ENCODE results near the gene NTM.

NTM gene

DNA sequence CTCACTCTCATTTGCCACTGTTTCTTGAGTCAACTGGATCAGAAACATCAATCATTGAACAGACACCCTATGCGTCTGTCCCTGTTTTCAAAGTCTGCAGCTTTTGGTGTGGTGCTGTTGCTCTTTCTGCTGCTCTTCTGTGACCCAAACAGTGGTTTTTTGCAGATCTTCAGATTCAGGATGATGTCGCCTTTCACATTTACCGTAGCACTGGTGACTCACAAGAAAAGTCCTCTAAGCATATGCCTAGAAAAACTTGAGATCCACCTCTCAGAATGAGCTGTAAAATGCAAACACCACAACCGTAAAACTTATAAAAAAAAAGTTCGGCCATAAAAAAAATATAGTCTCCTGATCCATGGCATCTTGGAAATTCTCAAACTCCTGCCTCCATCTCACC lies 400.4 kb downstream of the NTM start:
- no peaks in the 10 kb centered on the region for H3K9me3 ChIP-seq (ENCODE audit: control insufficient read depth, insufficient read depth, low read depth, low read length)
- no peak overlapping the region for H3K27ac ChIP-seq (ENCODE audit: extremely low read depth, low read depth, low read length)
- ChIA-PET POLR2A (no interaction called here), CTCF (interaction anchor here (0.5 to 2.4 kb wide), 2 partner anchors 23 to 363 kb away, joined by 3 to 7 read pairs; no protein-coding TSS in a partner anchor)
- H3K4me1 ChIP-seq (ENCODE audit: control insufficient read depth, insufficient read depth, low read length), result no peaks in the 10 kb centered on the region
- H3K4me3 ChIP-seq (ENCODE audit: low read depth, low read length), result no peak overlapping the region
- TF ChIP-seq SCRT1 (tag by site-specific recombination; IDR thresholded peaks at IDR 0.05; ENCODE audit: borderline replicate concordance), result no peak
- TF ChIP-seq, protein P1, sequence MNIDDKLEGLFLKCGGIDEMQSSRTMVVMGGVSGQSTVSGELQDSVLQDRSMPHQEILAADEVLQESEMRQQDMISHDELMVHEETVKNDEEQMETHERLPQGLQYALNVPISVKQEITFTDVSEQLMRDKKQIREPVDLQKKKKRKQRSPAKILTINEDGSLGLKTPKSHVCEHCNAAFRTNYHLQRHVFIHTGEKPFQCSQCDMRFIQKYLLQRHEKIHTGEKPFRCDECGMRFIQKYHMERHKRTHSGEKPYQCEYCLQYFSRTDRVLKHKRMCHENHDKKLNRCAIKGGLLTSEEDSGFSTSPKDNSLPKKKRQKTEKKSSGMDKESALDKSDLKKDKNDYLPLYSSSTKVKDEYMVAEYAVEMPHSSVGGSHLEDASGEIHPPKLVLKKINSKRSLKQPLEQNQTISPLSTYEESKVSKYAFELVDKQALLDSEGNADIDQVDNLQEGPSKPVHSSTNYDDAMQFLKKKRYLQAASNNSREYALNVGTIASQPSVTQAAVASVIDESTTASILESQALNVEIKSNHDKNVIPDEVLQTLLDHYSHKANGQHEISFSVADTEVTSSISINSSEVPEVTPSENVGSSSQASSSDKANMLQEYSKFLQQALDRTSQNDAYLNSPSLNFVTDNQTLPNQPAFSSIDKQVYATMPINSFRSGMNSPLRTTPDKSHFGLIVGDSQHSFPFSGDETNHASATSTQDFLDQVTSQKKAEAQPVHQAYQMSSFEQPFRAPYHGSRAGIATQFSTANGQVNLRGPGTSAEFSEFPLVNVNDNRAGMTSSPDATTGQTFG (tag by site-specific recombination; IDR thresholded peaks at IDR 0.05; ENCODE audit: borderline replicate concordance), result no peak
- TF ChIP-seq, protein P2, sequence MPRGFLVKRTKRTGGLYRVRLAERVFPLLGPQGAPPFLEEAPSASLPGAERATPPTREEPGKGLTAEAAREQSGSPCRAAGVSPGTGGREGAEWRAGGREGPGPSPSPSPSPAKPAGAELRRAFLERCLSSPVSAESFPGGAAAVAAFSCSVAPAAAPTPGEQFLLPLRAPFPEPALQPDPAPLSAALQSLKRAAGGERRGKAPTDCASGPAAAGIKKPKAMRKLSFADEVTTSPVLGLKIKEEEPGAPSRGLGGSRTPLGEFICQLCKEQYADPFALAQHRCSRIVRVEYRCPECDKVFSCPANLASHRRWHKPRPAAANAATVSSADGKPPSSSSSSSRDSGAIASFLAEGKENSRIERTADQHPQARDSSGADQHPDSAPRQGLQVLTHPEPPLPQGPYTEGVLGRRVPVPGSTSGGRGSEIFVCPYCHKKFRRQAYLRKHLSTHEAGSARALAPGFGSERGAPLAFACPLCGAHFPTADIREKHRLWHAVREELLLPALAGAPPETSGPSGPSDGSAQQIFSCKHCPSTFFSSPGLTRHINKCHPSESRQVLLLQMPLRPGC (tag by site-specific recombination; IDR thresholded peaks at IDR 0.05), result no peak
- no peak for TF ChIP-seq BCL11A (tag by site-specific recombination; IDR thresholded peaks at IDR 0.05; ENCODE audit: low read depth)
- TF ChIP-seq EGR2 (tag by site-specific recombination; IDR thresholded peaks at IDR 0.05; ENCODE audit: low read depth), result no peak
- no peak for TF ChIP-seq ZNF19 (tag by site-specific recombination; IDR thresholded peaks at IDR 0.05; ENCODE audit: low read depth)
- TF ChIP-seq ZNF157 (tag by site-specific recombination; IDR thresholded peaks at IDR 0.05), result no peak
- TF ChIP-seq, protein P3, sequence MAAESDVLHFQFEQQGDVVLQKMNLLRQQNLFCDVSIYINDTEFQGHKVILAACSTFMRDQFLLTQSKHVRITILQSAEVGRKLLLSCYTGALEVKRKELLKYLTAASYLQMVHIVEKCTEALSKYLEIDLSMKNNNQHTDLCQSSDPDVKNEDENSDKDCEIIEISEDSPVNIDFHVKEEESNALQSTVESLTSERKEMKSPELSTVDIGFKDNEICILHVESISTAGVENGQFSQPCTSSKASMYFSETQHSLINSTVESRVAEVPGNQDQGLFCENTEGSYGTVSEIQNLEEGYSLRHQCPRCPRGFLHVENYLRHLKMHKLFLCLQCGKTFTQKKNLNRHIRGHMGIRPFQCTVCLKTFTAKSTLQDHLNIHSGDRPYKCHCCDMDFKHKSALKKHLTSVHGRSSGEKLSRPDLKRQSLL (tag by site-specific recombination; IDR thresholded peaks at IDR 0.05), result no peak
- no peak for TF ChIP-seq ZNF132 (tag by site-specific recombination; IDR thresholded peaks at IDR 0.05; ENCODE audit: borderline replicate concordance)
- no peak for TF ChIP-seq ZNF423 (tag by site-specific recombination; IDR thresholded peaks at IDR 0.05)
- H3K36me3 ChIP-seq (ENCODE audit: control insufficient read depth in 2 of 2, insufficient read depth in 1 of 2, low read length in 2 of 2), result no peaks in the 10 kb centered on the region

DNA sequence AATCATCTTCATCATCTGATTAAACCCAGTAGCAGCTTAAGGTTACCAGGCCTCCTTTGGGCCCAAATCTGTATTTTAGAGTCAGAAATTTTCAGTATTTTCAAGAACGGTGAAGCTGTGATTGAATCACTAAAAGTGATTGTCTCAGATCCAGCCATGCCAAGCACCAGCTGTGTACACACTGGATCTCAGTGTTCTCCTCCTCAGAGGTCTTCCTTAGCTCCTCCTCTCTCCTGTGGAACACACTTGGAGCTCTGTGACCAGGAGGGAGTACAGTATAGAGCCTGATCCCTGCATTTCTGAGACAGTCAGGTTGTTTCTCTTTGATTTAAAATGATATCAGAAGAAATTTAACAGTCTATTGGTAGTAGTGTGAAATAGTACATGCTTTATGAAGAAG lies 401.1 kb downstream of the NTM start:
- CTCF ChIA-PET, result interaction anchor here (0.7 to 2.8 kb wide), 3 partner anchors 24 to 211 kb away, joined by 3 to 7 read pairs (median 6); no protein-coding TSS in a partner anchor

DNA sequence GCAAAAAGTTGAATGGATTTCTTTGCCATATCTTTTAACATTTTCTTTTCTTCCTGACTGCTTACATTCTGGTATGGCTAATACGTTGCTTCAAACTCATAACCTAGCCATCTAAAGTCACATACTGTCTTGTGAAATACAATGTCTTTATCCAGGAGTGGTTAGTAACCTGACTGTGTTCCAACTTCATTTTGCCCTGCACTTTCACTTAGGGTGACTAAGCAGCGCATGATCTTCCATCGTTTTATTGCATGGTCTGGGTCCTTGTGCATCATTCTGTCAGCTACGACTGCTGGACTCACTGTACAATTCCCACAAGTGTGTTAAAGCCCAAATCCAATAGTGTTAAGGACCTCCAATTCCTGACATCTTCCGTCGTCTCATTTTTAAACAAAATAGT lies 403.2 kb downstream of the NTM start:
- no peak overlapping the region for H3K4me3 ChIP-seq (ENCODE audit: low read depth, low read length)
- H3K36me3 ChIP-seq (ENCODE audit: control insufficient read depth in 2 of 2, insufficient read depth in 1 of 2, low read length in 2 of 2), result no peaks in the 10 kb centered on the region
- H3K9me3 ChIP-seq (ENCODE audit: control insufficient read depth, insufficient read depth, low read depth, low read length), result no peaks in the 10 kb centered on the region
- H3K4me1 ChIP-seq (ENCODE audit: control insufficient read depth, insufficient read depth, low read length), result no peaks in the 10 kb centered on the region
- ChIA-PET POLR2A (no interaction called here), CTCF (interaction anchor here (2.8 kb wide), 1 partner anchor 26 kb away, joined by 6 read pairs; no protein-coding TSS in a partner anchor)
- no peak overlapping the region for H3K27ac ChIP-seq (ENCODE audit: extremely low read depth, low read depth, low read length)
- no peak for TF ChIP-seq ZNF214 (tag by site-specific recombination; IDR thresholded peaks at IDR 0.05; ENCODE audit: borderline replicate concordance)
- TF ChIP-seq, protein P4, sequence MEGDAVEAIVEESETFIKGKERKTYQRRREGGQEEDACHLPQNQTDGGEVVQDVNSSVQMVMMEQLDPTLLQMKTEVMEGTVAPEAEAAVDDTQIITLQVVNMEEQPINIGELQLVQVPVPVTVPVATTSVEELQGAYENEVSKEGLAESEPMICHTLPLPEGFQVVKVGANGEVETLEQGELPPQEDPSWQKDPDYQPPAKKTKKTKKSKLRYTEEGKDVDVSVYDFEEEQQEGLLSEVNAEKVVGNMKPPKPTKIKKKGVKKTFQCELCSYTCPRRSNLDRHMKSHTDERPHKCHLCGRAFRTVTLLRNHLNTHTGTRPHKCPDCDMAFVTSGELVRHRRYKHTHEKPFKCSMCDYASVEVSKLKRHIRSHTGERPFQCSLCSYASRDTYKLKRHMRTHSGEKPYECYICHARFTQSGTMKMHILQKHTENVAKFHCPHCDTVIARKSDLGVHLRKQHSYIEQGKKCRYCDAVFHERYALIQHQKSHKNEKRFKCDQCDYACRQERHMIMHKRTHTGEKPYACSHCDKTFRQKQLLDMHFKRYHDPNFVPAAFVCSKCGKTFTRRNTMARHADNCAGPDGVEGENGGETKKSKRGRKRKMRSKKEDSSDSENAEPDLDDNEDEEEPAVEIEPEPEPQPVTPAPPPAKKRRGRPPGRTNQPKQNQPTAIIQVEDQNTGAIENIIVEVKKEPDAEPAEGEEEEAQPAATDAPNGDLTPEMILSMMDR (tag by site-specific recombination; IDR thresholded peaks at IDR 0.05), result no peak
- TF ChIP-seq ZNF571 (tag by site-specific recombination; IDR thresholded peaks at IDR 0.05), result no peak
- TF ChIP-seq KLF10 (tag by site-specific recombination; IDR thresholded peaks at IDR 0.05), result no peak
- no peak for TF ChIP-seq ZNF544 (tag by site-specific recombination; IDR thresholded peaks at IDR 0.05)
- TF ChIP-seq ZNF530 (tag by site-specific recombination; IDR thresholded peaks at IDR 0.05; ENCODE audit: low read depth), result no peak
- no peak for TF ChIP-seq ZNF48 (tag by site-specific recombination; IDR thresholded peaks at IDR 0.05)
- no peak for TF ChIP-seq ZNF654 (tag by site-specific recombination; IDR thresholded peaks at IDR 0.05; ENCODE audit: low read depth)
- TF ChIP-seq, protein P5, sequence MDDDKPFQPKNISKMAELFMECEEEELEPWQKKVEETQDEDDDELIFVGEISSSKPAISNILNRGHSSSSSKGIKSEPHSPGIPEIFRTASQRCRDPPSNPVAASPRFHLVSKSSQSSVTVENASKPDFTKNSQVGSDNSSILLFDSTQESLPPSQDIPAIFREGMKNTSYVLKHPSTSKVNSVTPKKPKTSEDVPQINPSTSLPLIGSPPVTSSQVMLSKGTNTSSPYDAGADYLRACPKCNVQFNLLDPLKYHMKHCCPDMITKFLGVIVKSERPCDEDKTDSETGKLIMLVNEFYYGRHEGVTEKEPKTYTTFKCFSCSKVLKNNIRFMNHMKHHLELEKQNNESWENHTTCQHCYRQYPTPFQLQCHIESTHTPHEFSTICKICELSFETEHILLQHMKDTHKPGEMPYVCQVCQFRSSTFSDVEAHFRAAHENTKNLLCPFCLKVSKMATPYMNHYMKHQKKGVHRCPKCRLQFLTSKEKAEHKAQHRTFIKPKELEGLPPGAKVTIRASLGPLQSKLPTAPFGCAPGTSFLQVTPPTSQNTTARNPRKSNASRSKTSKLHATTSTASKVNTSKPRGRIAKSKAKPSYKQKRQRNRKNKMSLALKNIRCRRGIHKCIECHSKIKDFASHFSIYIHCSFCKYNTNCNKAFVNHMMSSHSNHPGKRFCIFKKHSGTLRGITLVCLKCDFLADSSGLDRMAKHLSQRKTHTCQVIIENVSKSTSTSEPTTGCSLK (tag by site-specific recombination; IDR thresholded peaks at IDR 0.05), result no peak

More for the DNA sequence above, 401.1 kb downstream of the NTM start:
- no peaks in the 10 kb centered on the region for H3K36me3 ChIP-seq (ENCODE audit: control insufficient read depth in 2 of 2, insufficient read depth in 1 of 2, low read length in 2 of 2)
- H3K4me3 ChIP-seq (ENCODE audit: low read depth, low read length), result no peak overlapping the region
- no peak overlapping the region for H3K27ac ChIP-seq (ENCODE audit: extremely low read depth, low read depth, low read length)
- POLR2A ChIA-PET, result no interaction called here
- TF ChIP-seq ZNF768 (tag by site-specific recombination; IDR thresholded peaks at IDR 0.05) (no peak), ZNF174 (tag by site-specific recombination; IDR thresholded peaks at IDR 0.05) (no peak)
- H3K4me1 ChIP-seq (ENCODE audit: control insufficient read depth, insufficient read depth, low read length), result no peaks in the 10 kb centered on the region
- H3K9me3 ChIP-seq (ENCODE audit: control insufficient read depth, insufficient read depth, low read depth, low read length), result no peaks in the 10 kb centered on the region

Data from HEK293 (cell line).